ENCODE measurements around the gene B3GAT1.

The B3GAT1 gene

DNA sequence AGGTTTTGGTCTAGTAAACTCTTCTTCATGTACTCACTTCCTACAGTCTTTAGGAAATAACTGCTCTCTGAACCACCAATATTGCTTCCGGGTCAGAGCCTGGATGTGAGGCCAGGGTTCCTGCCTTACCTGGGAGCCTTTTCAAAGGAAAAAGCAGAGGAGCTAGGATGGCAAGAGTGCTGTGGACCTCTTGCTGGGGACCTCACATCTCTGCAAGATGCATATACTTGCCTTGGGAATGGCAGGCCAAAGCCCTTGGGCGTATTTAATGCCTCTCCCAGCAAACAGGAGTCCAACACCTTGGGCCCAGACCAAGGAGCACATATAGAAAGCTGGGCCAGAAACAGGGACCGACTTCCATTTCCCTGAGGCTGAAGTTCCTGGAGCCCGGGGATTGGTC is 75.0 kb downstream of the B3GAT1 start:
- in situ Hi-C loops (cut with MboI; ENCODE audit: low sequenced_read_pairs, unreplicated experiment) = no loop called here
- DNase-seq (ENCODE audit: low spot score) = no peak
- TF ChIP-seq CTCF (IDR thresholded peaks at IDR 0.05; ENCODE audit: borderline replicate concordance, control extremely low read depth, extremely low read depth, insufficient read depth, missing control alignments) = no peak

- in situ Hi-C loops (cut with MboI; ENCODE audit: low sequenced_read_pairs, unreplicated experiment) = no loop called here
- no peak for DNase-seq (ENCODE audit: low spot score)
- TF ChIP-seq CTCF (IDR thresholded peaks at IDR 0.05; ENCODE audit: borderline replicate concordance, control extremely low read depth, extremely low read depth, insufficient read depth, missing control alignments) = no peak
Observed at GRCh38 chr11:134334796-134335571, 77.1 kb downstream of the B3GAT1 start.

DNA sequence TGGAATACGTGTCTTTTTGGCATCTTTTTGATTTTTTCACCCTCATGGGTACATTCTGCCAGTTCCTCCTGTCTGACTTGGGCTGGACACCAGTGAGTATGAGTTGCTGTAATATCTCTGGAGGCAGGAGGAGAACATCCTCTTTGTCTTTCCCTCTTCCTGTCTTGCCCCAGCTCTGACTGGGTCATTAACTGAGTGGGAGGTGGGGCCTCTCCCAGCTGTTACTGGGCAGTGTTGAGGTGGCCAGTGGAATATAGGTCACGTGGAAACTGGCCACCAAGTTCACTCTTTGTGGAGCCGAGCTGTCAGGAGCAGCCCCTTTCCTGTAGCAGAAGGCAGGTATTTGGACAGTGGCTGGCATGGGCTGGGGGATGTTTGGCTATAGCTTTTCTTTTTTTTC is 78.1 kb downstream of the B3GAT1 start:
- in situ Hi-C loops (cut with MboI; ENCODE audit: low sequenced_read_pairs, unreplicated experiment) = no loop called here
- DNase-seq (ENCODE audit: low spot score) = no peak
- no peak for TF ChIP-seq CTCF (IDR thresholded peaks at IDR 0.05; ENCODE audit: borderline replicate concordance, control extremely low read depth, extremely low read depth, insufficient read depth, missing control alignments)

DNA sequence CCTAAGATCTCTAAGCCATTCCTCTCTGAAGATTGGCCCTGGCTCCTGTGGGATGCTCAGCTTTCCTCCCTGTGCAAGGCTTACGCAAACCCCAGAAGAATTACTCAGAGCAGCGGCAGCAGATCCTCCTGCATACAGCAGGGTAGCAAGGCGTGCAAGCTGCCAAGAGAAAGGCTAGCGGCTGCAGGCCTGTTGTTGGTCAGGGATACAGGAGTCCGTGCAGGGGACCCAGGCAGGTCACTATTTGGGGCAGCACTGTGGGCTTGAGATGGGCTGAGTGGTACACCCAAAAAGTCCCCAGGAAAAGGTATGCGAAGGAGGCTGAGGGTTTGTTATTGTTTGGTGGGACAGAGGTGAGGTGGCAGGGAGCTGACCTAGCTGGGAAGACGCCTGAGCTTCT is 78.7 kb downstream of the B3GAT1 start:
- in situ Hi-C loops (cut with MboI; ENCODE audit: low sequenced_read_pairs, unreplicated experiment) = no loop called here
- no peak for TF ChIP-seq CTCF (IDR thresholded peaks at IDR 0.05; ENCODE audit: borderline replicate concordance, control extremely low read depth, extremely low read depth, insufficient read depth, missing control alignments)
- DNase-seq (ENCODE audit: low spot score) = no peak

GRCh38 chr11:134332782-134333181 is 79.3 kb downstream of the B3GAT1 start:
- no peak for TF ChIP-seq CTCF (IDR thresholded peaks at IDR 0.05; ENCODE audit: borderline replicate concordance, control extremely low read depth, extremely low read depth, insufficient read depth, missing control alignments)
- in situ Hi-C loops (cut with MboI; ENCODE audit: low sequenced_read_pairs, unreplicated experiment) = no loop called here
- DNase-seq (ENCODE audit: low spot score) = no peak

DNA sequence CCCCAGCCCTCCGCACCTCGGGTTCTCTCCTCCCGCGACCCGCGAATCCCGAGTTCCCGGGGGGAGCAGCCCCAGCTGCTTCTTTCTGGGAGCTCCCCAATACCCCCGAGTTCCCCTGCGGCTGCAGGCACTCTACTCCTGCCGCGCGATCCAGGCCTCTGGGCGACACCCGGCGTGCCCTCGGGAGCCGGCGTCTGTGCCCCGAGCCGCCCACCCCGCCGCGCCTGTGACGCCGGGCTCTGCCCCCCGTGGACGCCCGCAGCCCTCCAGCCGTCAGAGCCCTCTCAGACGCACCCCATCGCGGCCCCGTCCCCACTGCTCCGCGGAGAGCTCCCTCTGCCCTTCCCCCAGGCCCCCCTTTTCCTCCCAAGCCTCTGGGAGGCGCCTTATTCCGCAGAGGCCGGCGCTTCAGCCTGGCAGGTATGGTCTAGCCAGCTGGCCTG is 79.8 kb downstream of the B3GAT1 start:
- no peak for DNase-seq (ENCODE audit: low spot score)
- TF ChIP-seq CTCF (IDR thresholded peaks at IDR 0.05; ENCODE audit: borderline replicate concordance, control extremely low read depth, extremely low read depth, insufficient read depth, missing control alignments) = no peak
- in situ Hi-C loops (cut with MboI; ENCODE audit: low sequenced_read_pairs, unreplicated experiment) = no loop called here

Measured in GM13976 (cell line).